H9 (cell line): Measurements from ENCODE around the gene UBASH3A. TPM values are rescaled to one million over a fixed set of nuclear protein-coding genes. Genes with fewer than 3 reads are reported as not detected.

Source experiments
- DNase-seq: peaks from one replicate; pipeline ENCODE4 v3.0.0-alpha.2; 2017
- H2AFZ ChIP-seq: one replicate; pipeline ENCODE4 v1.6.1; 2013; ENCODE audit warnings: mild to moderate bottlenecking, low read length, control low read depth, moderate library complexity
- H2AK5ac ChIP-seq: 2 replicates; pipeline ENCODE4 v1.6.1; 2013; ENCODE audit warnings: low read length, control low read depth, mixed read lengths; ENCODE audit not compliant: insufficient read length
- H2BK120ac ChIP-seq: one replicate; pipeline ENCODE4 v1.6.1; 2013; ENCODE audit warnings: low read depth, mild to moderate bottlenecking, low read length, control low read depth, inconsistent platforms; ENCODE audit not compliant: poor library complexity, severe bottlenecking
- H2BK12ac ChIP-seq: 2 replicates; pipeline ENCODE4 v1.6.1; 2013; ENCODE audit warnings: low read length, control low read depth, mixed read lengths, low read depth; ENCODE audit not compliant: insufficient read length
- H2BK15ac ChIP-seq: 2 replicates; pipeline ENCODE4 v1.6.1; 2013; ENCODE audit warnings: low read depth, low read length, control low read depth
- H2BK20ac ChIP-seq: one replicate; pipeline ENCODE4 v1.6.1; 2013; ENCODE audit warnings: low read depth, mild to moderate bottlenecking, low read length, control low read depth, inconsistent platforms; ENCODE audit not compliant: poor library complexity, severe bottlenecking
- H2BK5ac ChIP-seq: 2 replicates; pipeline ENCODE4 v1.6.1; 2013; ENCODE audit warnings: low read length, control low read depth, mixed read lengths; ENCODE audit not compliant: insufficient read length
- H3K14ac ChIP-seq: 2 replicates; pipeline ENCODE4 v1.6.1; 2013; ENCODE audit warnings: low read length, control low read depth; ENCODE audit not compliant: insufficient read depth
- H3K18ac ChIP-seq: 2 replicates; pipeline ENCODE4 v1.6.1; 2013; ENCODE audit warnings: low read depth, mild to moderate bottlenecking, mixed read lengths, low read length, control low read depth; ENCODE audit not compliant: insufficient read length
- H3K23ac ChIP-seq: 2 replicates; pipeline ENCODE4 v1.6.1; 2013; ENCODE audit warnings: low read length, control low read depth, mixed read lengths, low read depth; ENCODE audit not compliant: insufficient read length
- H3K23me2 ChIP-seq: 2 replicates; pipeline ENCODE4 v1.6.1; 2013; ENCODE audit warnings: low read depth, mild to moderate bottlenecking, mixed read lengths, low read length, control low read depth; ENCODE audit not compliant: insufficient read length, poor library complexity, severe bottlenecking
- H3K27ac ChIP-seq: 2 replicates; pipeline ENCODE4 v1.5.1; 2013; ENCODE audit warnings: low read length, control low read depth, mixed read lengths, low read depth; ENCODE audit not compliant: insufficient read length
- H3K27me3 ChIP-seq: 2 replicates; pipeline ENCODE4 v1.6.1; 2013; ENCODE audit warnings: low read length, control low read depth, inconsistent platforms; ENCODE audit not compliant: insufficient read depth
- H3K4ac ChIP-seq: 2 replicates; pipeline ENCODE4 v1.6.1; 2013; ENCODE audit warnings: low read depth, mild to moderate bottlenecking, control low read depth, inconsistent platforms, low read length, moderate library complexity
- H3K4me1 ChIP-seq: 2 replicates; pipeline ENCODE4 v1.6.1; 2013; ENCODE audit warnings: low read length, control low read depth, inconsistent platforms; ENCODE audit not compliant: insufficient read depth
- H3K4me2 ChIP-seq: 2 replicates; pipeline ENCODE4 v1.6.1; 2013; ENCODE audit warnings: low read length, control low read depth, mixed read lengths; ENCODE audit not compliant: insufficient read length, insufficient read depth
- H3K56ac ChIP-seq: 2 replicates; pipeline ENCODE4 v1.6.1; 2013; ENCODE audit warnings: low read depth, mild to moderate bottlenecking, mixed read lengths, low read length, control low read depth; ENCODE audit not compliant: insufficient read length
- H3K79me1 ChIP-seq: 2 replicates; pipeline ENCODE4 v1.6.1; 2013; ENCODE audit warnings: low read depth, mild to moderate bottlenecking, moderate library complexity, low read length, control low read depth, inconsistent platforms; ENCODE audit not compliant: insufficient read depth, poor library complexity, severe bottlenecking
- H3K79me2 ChIP-seq: 2 replicates; pipeline ENCODE4 v1.6.1; 2013; ENCODE audit warnings: low read length, control low read depth, inconsistent platforms; ENCODE audit not compliant: insufficient read depth
- H3K9ac ChIP-seq: 2 replicates; pipeline ENCODE4 v1.6.1; 2013; ENCODE audit warnings: low read length, control low read depth, mixed read lengths; ENCODE audit not compliant: insufficient read length; ENCODE audit errors: extremely low read depth
- H3K9me3 ChIP-seq: one replicate; pipeline ENCODE4 v1.6.1; 2013; ENCODE audit warnings: low read depth, low read length, inconsistent platforms; ENCODE audit not compliant: control insufficient read depth
- H3T11ph ChIP-seq: one replicate; pipeline ENCODE4 v1.6.1; 2013; ENCODE audit warnings: mild to moderate bottlenecking, low read length, control low read depth, inconsistent platforms
- H4K20me1 ChIP-seq: one replicate; pipeline ENCODE4 v1.6.1; 2013; ENCODE audit not compliant: control insufficient read depth, insufficient read length, insufficient read depth
- H4K5ac ChIP-seq: 2 replicates; pipeline ENCODE4 v1.6.1; 2013; ENCODE audit warnings: low read depth, mild to moderate bottlenecking, mixed read lengths, low read length, control low read depth; ENCODE audit not compliant: insufficient read length
- H4K8ac ChIP-seq: replicated peaks from 2 replicates; pipeline ENCODE4 v1.6.1; 2013; ENCODE audit warnings: low read length, control low read depth, mixed read lengths, low read depth; ENCODE audit not compliant: insufficient read length
- H4K91ac ChIP-seq: 2 replicates; pipeline ENCODE4 v1.6.1; 2013; ENCODE audit warnings: low read depth, mild to moderate bottlenecking, moderate library complexity, mixed read lengths, low read length, control low read depth; ENCODE audit not compliant: insufficient read length
- H3K27ac Mint-ChIP-seq, 3 experiments: 2 replicates in 2 of 3; 3 replicates in 1 of 3; pipeline ENCODE4 v1.8.0; 2020 to 2021; ENCODE audit warnings: mixed read lengths in 3 of 3, mild to moderate bottlenecking in 1 of 3, moderate library complexity in 1 of 3
- H3K27me3 Mint-ChIP-seq: 2 replicates; pipeline ENCODE4 v1.8.0; 2021; ENCODE audit warnings: low read depth, mild to moderate bottlenecking, moderate library complexity, mixed read lengths
- H3K36me3 Mint-ChIP-seq, 3 experiments: 2 replicates in 2 of 3; 3 replicates in 1 of 3; pipeline ENCODE4 v1.8.0; 2020 to 2021; ENCODE audit warnings: low read depth in 3 of 3, mixed read lengths in 3 of 3; ENCODE audit not compliant: insufficient read depth in 1 of 3
- H3K4me1 Mint-ChIP-seq, 2 experiments: 2 replicates each; pipeline ENCODE4 v1.8.0; 2020; ENCODE audit warnings: mixed read lengths in 2 of 2
- H3K4me3 Mint-ChIP-seq, 2 experiments: 2 replicates in 1 of 2; 3 replicates in 1 of 2; pipeline ENCODE4 v1.8.0; 2020 to 2021; ENCODE audit warnings: mild to moderate bottlenecking in 2 of 2, mixed read lengths in 2 of 2, moderate library complexity in 1 of 2
- H3K9me3 Mint-ChIP-seq, 2 experiments: 2 replicates in 1 of 2; 3 replicates in 1 of 2; pipeline ENCODE4 v1.8.0; 2020; ENCODE audit warnings: mild to moderate bottlenecking in 2 of 2, mixed read lengths in 2 of 2, moderate library complexity in 1 of 2
- WGBS: extraction: QIAGEN DNeasy Blood & Tissue Kit; methylation state at CpG from one replicate; pipeline ENCODE4 v1.1.7; 2013; ENCODE audit warnings: missing lambda C conversion rate, low lambda C conversion rate, mixed read lengths; ENCODE audit not compliant: insufficient read length; ENCODE audit errors: extremely low coverage; 5-methylcytosine and 5-hydroxymethylcytosine counted together
- total RNA-seq: library from RNA; stranded (reverse); gene quantifications from 2 replicates; pipeline ENCODE4 v1.2.1, GENCODE V29; 2021
- TF ChIP-seq, protein P1 (sequence below): fragments of 200-600 bp; sonication (generic); conservative IDR thresholded peaks from 3 replicates; pipeline ENCODE4 v1.8.0; 2021; ENCODE audit warnings: antibody characterized with exemption, mild to moderate bottlenecking

UBASH3A gene
- total RNA-seq, 1 experiment from 2014 or later = not detected

DNA sequence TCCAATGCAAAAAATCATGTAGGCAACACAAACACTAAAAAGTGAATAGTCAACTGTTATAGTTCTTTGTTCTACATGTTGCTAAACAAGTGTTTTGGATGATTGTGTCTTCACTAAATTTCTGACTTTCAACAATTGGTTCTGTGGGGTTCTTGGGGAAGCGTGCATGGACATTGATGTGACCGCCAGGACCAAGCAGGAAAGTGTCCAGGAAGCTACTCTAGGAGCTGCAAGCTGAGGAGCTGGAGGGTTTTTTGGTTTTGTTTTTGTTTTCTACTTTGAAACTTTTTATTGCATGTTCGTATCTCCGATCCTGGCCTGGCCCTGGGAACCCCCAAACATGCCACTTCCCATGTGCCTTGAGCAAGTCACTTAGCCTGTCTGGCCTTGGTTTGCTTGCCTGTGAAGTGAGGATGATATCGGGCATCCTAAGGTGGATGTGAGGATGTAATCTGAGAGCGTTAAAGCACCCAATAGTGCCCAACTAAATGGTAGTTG is 15.8 kb upstream of the UBASH3A start:
- Histone ChIP-seq H3K27ac (no peak overlapping the region), H4K5ac (no peak overlapping the region), H2AFZ (no peak overlapping the region), H2BK20ac (no peak overlapping the region), H3K4me1 (peaks cover 6% of the 10 kb centered on the region; the same call in 1 of the 2 replicates), H3K79me1 (no peaks in the 10 kb centered on the region), H2BK15ac (no peak overlapping the region), H2BK120ac (no peak overlapping the region), H3K23me2 (no peaks in the 10 kb centered on the region), H3K18ac (no peak overlapping the region), H3T11ph (no peak overlapping the region), H2AK5ac (no peak overlapping the region), H3K4me2 (no peak overlapping the region), H4K20me1 (peaks cover 2% of the 10 kb centered on the region), H3K27me3 (no peaks in the 10 kb centered on the region), H4K91ac (no peak overlapping the region), H3K9ac (no peak overlapping the region), H2BK5ac (no peak overlapping the region), H2BK12ac (no peak overlapping the region), H3K79me2 (no peaks in the 10 kb centered on the region), H3K23ac (no peak overlapping the region), H3K56ac (no peak overlapping the region), H4K8ac (no peak overlapping the region), H3K4ac (no peak overlapping the region), H3K9me3 (no peaks in the 10 kb centered on the region), H3K14ac (no peak overlapping the region)
- peaks cover 0 to 2% (median 0%) of the 10 kb centered on the region in 3 experiments; a peak in 3 of 7 replicates for H3K36me3 Mint-ChIP-seq
- no peak for DNase-seq
- H3K4me3 Mint-ChIP-seq = no peak overlapping the region
- peaks cover 0 to 7% of the 10 kb centered on the region in 2 experiments; a peak in 1 of 5 replicates for H3K9me3 Mint-ChIP-seq
- H3K27me3 Mint-ChIP-seq = peaks cover 25% of the 10 kb centered on the region
- no peak overlapping the region for H3K27ac Mint-ChIP-seq
- peaks cover 38 to 40% of the 10 kb centered on the region in 2 experiments for H3K4me1 Mint-ChIP-seq
- no CpG with 5 or more reads among the region's 6 CpGs for WGBS
- TF ChIP-seq, protein P1, sequence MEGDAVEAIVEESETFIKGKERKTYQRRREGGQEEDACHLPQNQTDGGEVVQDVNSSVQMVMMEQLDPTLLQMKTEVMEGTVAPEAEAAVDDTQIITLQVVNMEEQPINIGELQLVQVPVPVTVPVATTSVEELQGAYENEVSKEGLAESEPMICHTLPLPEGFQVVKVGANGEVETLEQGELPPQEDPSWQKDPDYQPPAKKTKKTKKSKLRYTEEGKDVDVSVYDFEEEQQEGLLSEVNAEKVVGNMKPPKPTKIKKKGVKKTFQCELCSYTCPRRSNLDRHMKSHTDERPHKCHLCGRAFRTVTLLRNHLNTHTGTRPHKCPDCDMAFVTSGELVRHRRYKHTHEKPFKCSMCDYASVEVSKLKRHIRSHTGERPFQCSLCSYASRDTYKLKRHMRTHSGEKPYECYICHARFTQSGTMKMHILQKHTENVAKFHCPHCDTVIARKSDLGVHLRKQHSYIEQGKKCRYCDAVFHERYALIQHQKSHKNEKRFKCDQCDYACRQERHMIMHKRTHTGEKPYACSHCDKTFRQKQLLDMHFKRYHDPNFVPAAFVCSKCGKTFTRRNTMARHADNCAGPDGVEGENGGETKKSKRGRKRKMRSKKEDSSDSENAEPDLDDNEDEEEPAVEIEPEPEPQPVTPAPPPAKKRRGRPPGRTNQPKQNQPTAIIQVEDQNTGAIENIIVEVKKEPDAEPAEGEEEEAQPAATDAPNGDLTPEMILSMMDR = no peak
